Endothelial cell of umbilical vein (primary cell): ENCODE data around the gene HCAR1. TPM values are rescaled to one million over a fixed set of nuclear protein-coding genes. Genes with fewer than 3 reads are reported as not detected.
"Not testable (repeated sequence)": the region's sequence is repeated elsewhere in the genome, so short reads cannot be mapped to it uniquely, and the experiment has no call there.

Experiments used
- BruUV-seq: library from RNA; stranded (reverse); fragments of 400-500 nt; replicated peaks from 2 replicates; lab custom pipeline; 2021; lab: Mats Ljungman, UMichigan
- CTCF ChIA-PET: fragments of 300-600, 350-600 bp; sonication (Branson Sonifier 250); formaldehyde crosslinking; loops from one replicate; lab custom pipeline; 2021; ENCODE audit warnings: antibody characterized with exemption, inconsistent platforms; lab: Charles Lee
- POLR2A ChIA-PET: fragments of 300-600, 350-600 bp; sonication (Branson Sonifier 250); formaldehyde crosslinking; loops from one replicate; lab custom pipeline; 2021; ENCODE audit warnings: antibody characterized with exemption, inconsistent platforms; lab: Charles Lee
- DNase-seq: peaks from one replicate; pipeline ENCODE4 v3.0.0-alpha.2; 2011; ENCODE audit warnings: low read depth, low spot score
- FAIRE-seq: peaks from 2 replicates; lab custom pipeline; 2011; peaks lifted over from hg19 to GRCh38; lab: Jason Lieb, UNC
- H2AFZ ChIP-seq: 2 replicates; pipeline ENCODE4 v1.6.0; 2012; ENCODE audit warnings: low read depth, low read length, control low read depth, inconsistent platforms
- H3K27ac ChIP-seq: 2 replicates; pipeline ENCODE4 v1.5.1; 2011; ENCODE audit warnings: low read depth, mild to moderate bottlenecking, control low read depth, low read length, moderate library complexity; ENCODE audit not compliant: insufficient read depth
- H3K27me3 ChIP-seq, 2 experiments: 2 replicates each; pipeline versions ENCODE4 v1.6.0 to v1.6.1; 2011; ENCODE audit warnings: low read length in 2 of 2, mixed read lengths in 1 of 2; ENCODE audit not compliant: control insufficient read depth in 2 of 2, insufficient read depth in 2 of 2
- H3K36me3 ChIP-seq, 2 experiments: 2 replicates in 1 of 2; 3 replicates in 1 of 2; pipeline ENCODE4 v1.5.1; 2011; ENCODE audit warnings: low read length in 2 of 2, mild to moderate bottlenecking in 1 of 2, moderate library complexity in 1 of 2; ENCODE audit not compliant: control insufficient read depth in 2 of 2, insufficient read depth in 2 of 2; ENCODE audit errors: extremely low read depth in 1 of 2
- H3K4me1 ChIP-seq: 3 replicates; pipeline ENCODE4 v1.5.1; 2011; ENCODE audit warnings: mild to moderate bottlenecking, low read length; ENCODE audit not compliant: control insufficient read depth, insufficient read depth; ENCODE audit errors: extremely low read depth
- H3K4me2 ChIP-seq: 2 replicates; pipeline ENCODE4 v1.6.1; 2011; ENCODE audit warnings: low read length, control low read depth, mixed read lengths; ENCODE audit not compliant: insufficient read depth
- H3K4me3 ChIP-seq, 3 experiments: fragments of 200-600 bp in 1 of 3; sonication (generic), shearing (Covaris generic) in 1 of 3; replicated peaks in 1 of 3; 2 replicates each; pipeline ENCODE4 v1.5.1; 2011 to 2016; ENCODE audit warnings: control low read depth in 3 of 3, low read length in 3 of 3, mild to moderate bottlenecking in 2 of 3, inconsistent platforms in 1 of 3, low read depth in 1 of 3, moderate library complexity in 1 of 3; ENCODE audit not compliant: insufficient read depth in 1 of 3
- H3K79me2 ChIP-seq: 2 replicates; pipeline ENCODE4 v1.6.0; 2012; ENCODE audit warnings: low read length, inconsistent platforms; ENCODE audit not compliant: control insufficient read depth, insufficient read depth
- H3K9ac ChIP-seq: replicated peaks from 2 replicates; pipeline ENCODE3; 2011; ENCODE audit warnings: low read length, control low read depth; ENCODE audit not compliant: insufficient read depth; ENCODE audit errors: extremely low read depth
- H3K9me1 ChIP-seq: replicated peaks from 3 replicates; pipeline ENCODE4 v1.6.0; 2011; ENCODE audit warnings: mild to moderate bottlenecking, low read length; ENCODE audit not compliant: control insufficient read depth, insufficient read depth; ENCODE audit errors: extremely low read depth
- H3K9me3 ChIP-seq: replicated peaks from 2 replicates; pipeline ENCODE4 v1.5.1; 2012; ENCODE audit warnings: low read length, inconsistent platforms; ENCODE audit not compliant: control insufficient read depth, insufficient read depth
- H4K20me1 ChIP-seq: replicated peaks from 2 replicates; pipeline ENCODE3; 2011; ENCODE audit warnings: mild to moderate bottlenecking, low read length; ENCODE audit not compliant: control insufficient read depth, insufficient read depth; ENCODE audit errors: extremely low read depth
- dilution Hi-C: fragments of 300-500 bp; cut with MboI; formaldehyde crosslinking; loops from one replicate; pipeline ENCODE4 v1.15.0; 2019; ENCODE audit warnings: low sequenced_read_pairs; ENCODE audit not compliant: extremely low pct_ligation_motif_present
- intact Hi-C: fragments of 100-400 bp; cut with micrococcal nuclease; formaldehyde crosslinking; loops from one replicate; pipeline ENCODE4 v1.10.0; 2022
- polyA plus RNA-seq, 4 experiments: library from polyadenylated mRNA; depleted of rRNA in 3 of 4; stranded (reverse) in 3 of 4; unstranded in 1 of 4; fragments of >200 nt; gene quantifications; 2 replicates each; pipeline versions ENCODE4 v1.2.1 to v1.2.3, GENCODE V29; 2011 to 2012; ENCODE audit warnings: missing spikeins in 1 of 4
- total RNA-seq: library from RNA; stranded (reverse); gene quantifications from 2 replicates; pipeline ENCODE4 v1.2.3, GENCODE V29; 2021

Gene HCAR1
- total and polyA plus RNA-seq, 2 donors (not counting 3 experiments of a cell fraction or from before 2014, with no cell fraction given), result 0.04 TPM; not detected in 1

GRCh38 chr12:122703841-122704240 is 26.8 kb downstream of the HCAR1 start:
- intact Hi-C loops, H3K9me1 ChIP-seq, H4K20me1 ChIP-seq, POLR2A ChIA-PET, H2AFZ ChIP-seq, H3K9me3 ChIP-seq, DNase-seq, dilution Hi-C loops, H3K36me3 ChIP-seq, H3K27me3 ChIP-seq, H3K27ac ChIP-seq, BruUV-seq, H3K4me1 ChIP-seq, FAIRE-seq, H3K4me2 ChIP-seq, H3K9ac ChIP-seq, H3K79me2 ChIP-seq, H3K4me3 ChIP-seq: not testable (repeated sequence)
- CTCF ChIA-PET, result interaction anchor here (0.7 kb wide), 1 partner anchor 34 kb away, joined by 3 read pairs; no protein-coding TSS in a partner anchor

- H2AFZ ChIP-seq, FAIRE-seq, H3K27ac ChIP-seq, H3K9me1 ChIP-seq, H3K4me1 ChIP-seq, BruUV-seq, H3K9me3 ChIP-seq, DNase-seq, H3K4me3 ChIP-seq, CTCF ChIA-PET, dilution Hi-C loops, H4K20me1 ChIP-seq, H3K4me2 ChIP-seq, H3K36me3 ChIP-seq, H3K79me2 ChIP-seq, H3K27me3 ChIP-seq, POLR2A ChIA-PET, H3K9ac ChIP-seq, intact Hi-C loops: not testable (repeated sequence)
These were observed 27.6 kb downstream of the HCAR1 start, which contains the start of gene HCAR2 for GRCh38 chr12:122702890-122703611. HCAR2 (minus strand) TSS chr12:122703357; CDS start chr12:122703283, 74 bp downstream.

- H3K36me3 ChIP-seq, POLR2A ChIA-PET, H2AFZ ChIP-seq, H3K27ac ChIP-seq, DNase-seq, CTCF ChIA-PET, intact Hi-C loops, H3K4me1 ChIP-seq, H3K79me2 ChIP-seq, BruUV-seq, H3K27me3 ChIP-seq, H3K4me3 ChIP-seq, dilution Hi-C loops, H3K4me2 ChIP-seq, H3K9me1 ChIP-seq, H3K9ac ChIP-seq, H4K20me1 ChIP-seq, H3K9me3 ChIP-seq: not testable (repeated sequence)
- FAIRE-seq, result peak; percentile 18
These were observed 29.2 kb downstream of the HCAR1 start for GRCh38 chr12:122701481-122701880.

- H3K4me1 ChIP-seq, intact Hi-C loops, H3K9me1 ChIP-seq, CTCF ChIA-PET, H3K9me3 ChIP-seq, dilution Hi-C loops, FAIRE-seq, H3K4me3 ChIP-seq, H3K27ac ChIP-seq, DNase-seq, POLR2A ChIA-PET, H4K20me1 ChIP-seq, H3K36me3 ChIP-seq, H3K27me3 ChIP-seq, H3K79me2 ChIP-seq, H2AFZ ChIP-seq, H3K4me2 ChIP-seq, BruUV-seq, H3K9ac ChIP-seq: not testable (repeated sequence)
These were observed 30.5 kb downstream of the HCAR1 start for GRCh38 chr12:122700038-122700710.
